ENCODE measurements around the gene EHMT2.
A peak's percentile ranks its signal among the peaks of the same experiment; 100 is the strongest.

EHMT2 gene

GRCh38 chr6:31836474-31837368 lies 60.8 kb downstream of the EHMT2 start:
- Histone ChIP-seq H4K20me1 (ENCODE audit: insufficient read depth, low read length) (peaks cover 12% of the 10 kb centered on the region), H3K79me2 (ENCODE audit: low read length) (peaks cover 44% of the 10 kb centered on the region), H3K27me3 (ENCODE audit: low read depth, low read length) (no peaks in the 10 kb centered on the region), H3K4me3 (ENCODE audit: low read length) (peak overlapping the region; percentile 98), H3K4me2 (ENCODE audit: low read length) (peak overlapping the region; percentile 97), H3K9ac (ENCODE audit: low read length) (peak overlapping the region; percentile 99), H3K4me1 (ENCODE audit: low read length) (peaks cover 29% of the 10 kb centered on the region), H3K9me3 (ENCODE audit: insufficient read depth, low read length) (no peaks in the 10 kb centered on the region), H3K27ac (ENCODE audit: low read length) (peak overlapping the region; percentile 88), H3K36me3 (replicated peaks; ENCODE audit: low read depth, low read length) (peaks cover 48% of the 10 kb centered on the region), H2AFZ (ENCODE audit: low read depth, low read length) (no peak overlapping the region)
- TF ChIP-seq EZH2phosphoT487 (IDR thresholded peaks at IDR 0.05; ENCODE audit: low read depth) (no peak), CTCF (IDR thresholded peaks at IDR 0.05; ENCODE audit: low read depth, low read length) (no peak)

- Histone ChIP-seq H3K36me3 (replicated peaks; ENCODE audit: low read depth, low read length) (peaks cover 48% of the 10 kb centered on the region), H3K4me3 (ENCODE audit: low read length) (peak overlapping the region; percentile 98), H3K4me2 (ENCODE audit: low read length) (peak overlapping the region; percentile 97), H3K27ac (ENCODE audit: low read length) (peak overlapping the region; percentile 88), H3K4me1 (ENCODE audit: low read length) (peaks cover 29% of the 10 kb centered on the region), H2AFZ (ENCODE audit: low read depth, low read length) (no peak overlapping the region), H3K27me3 (ENCODE audit: low read depth, low read length) (no peaks in the 10 kb centered on the region), H3K9me3 (ENCODE audit: insufficient read depth, low read length) (no peaks in the 10 kb centered on the region), H3K79me2 (ENCODE audit: low read length) (peaks cover 44% of the 10 kb centered on the region), H3K9ac (ENCODE audit: low read length) (peak overlapping the region; percentile 99), H4K20me1 (ENCODE audit: insufficient read depth, low read length) (peaks cover 12% of the 10 kb centered on the region)
- TF ChIP-seq EZH2phosphoT487 (IDR thresholded peaks at IDR 0.05; ENCODE audit: low read depth) (no peak), CTCF (IDR thresholded peaks at IDR 0.05; ENCODE audit: low read depth, low read length) (no peak)
Observed at GRCh38 chr6:31836047-31836473, 61.4 kb downstream of the EHMT2 start.

GRCh38 chr6:31834367-31835250 lies 62.9 kb downstream of the EHMT2 start:
- TF ChIP-seq CTCF (IDR thresholded peaks at IDR 0.05; ENCODE audit: low read depth, low read length) (no peak), EZH2phosphoT487 (IDR thresholded peaks at IDR 0.05; ENCODE audit: low read depth) (no peak)
- H3K79me2 ChIP-seq (ENCODE audit: low read length) = peaks cover 44% of the 10 kb centered on the region
- peak overlapping the region; percentile 97 for H3K4me2 ChIP-seq (ENCODE audit: low read length)
- H3K4me3 ChIP-seq (ENCODE audit: low read length) = peak overlapping the region; percentile 98
- peak overlapping the region; percentile 88 for H3K27ac ChIP-seq (ENCODE audit: low read length)
- peak overlapping the region; percentile 99 for H3K9ac ChIP-seq (ENCODE audit: low read length)
- no peaks in the 10 kb centered on the region for H3K9me3 ChIP-seq (ENCODE audit: insufficient read depth, low read length)
- H2AFZ ChIP-seq (ENCODE audit: low read depth, low read length) = peak overlapping the region; percentile 14; the same call in 1 of the 2 replicates
- H3K36me3 ChIP-seq (replicated peaks; ENCODE audit: low read depth, low read length) = peaks cover 36% of the 10 kb centered on the region
- H4K20me1 ChIP-seq (ENCODE audit: insufficient read depth, low read length) = peaks cover 12% of the 10 kb centered on the region
- peaks cover 33% of the 10 kb centered on the region for H3K4me1 ChIP-seq (ENCODE audit: low read length)
- H3K27me3 ChIP-seq (ENCODE audit: low read depth, low read length) = no peaks in the 10 kb centered on the region

All from OCI-LY3 (cell line).